GM18498 (cell line): Measurements from ENCODE around the gene BARX2.

Experiments
- ATAC-seq: cut with Tn5 transposase; IDR thresholded peaks from one replicate; pipeline ENCODE4 v1.9.1; 2021; ENCODE audit warnings: mild to moderate bottlenecking, moderate library complexity; ENCODE audit not compliant: unreplicated experiment

The BARX2 gene

GRCh38 chr11:129373489-129373953 lies 2.1 kb upstream of the BARX2 start:
- ATAC-seq = no peak

GRCh38 chr11:129374081-129374992 lies 1.3 kb upstream of the BARX2 start:
- no peak for ATAC-seq

GRCh38 chr11:129374993-129375750 lies 476 bp upstream of the BARX2 start:
- ATAC-seq = no peak

GRCh38 chr11:129376658-129377341 lies 1.2 kb downstream of the BARX2 start:
- ATAC-seq = no peak

GRCh38 chr11:129377739-129378138 lies 2.1 kb downstream of the BARX2 start:
- no peak for ATAC-seq

GRCh38 chr11:129380413-129380812 lies 4.8 kb downstream of the BARX2 start:
- no peak for ATAC-seq

- ATAC-seq = no peak
Observed at GRCh38 chr11:129382583-129382982, 6.9 kb downstream of the BARX2 start.

GRCh38 chr11:129383060-129383459 lies 7.4 kb downstream of the BARX2 start:
- no peak for ATAC-seq

- ATAC-seq = no peak
Observed at GRCh38 chr11:129383502-129383901, 7.9 kb downstream of the BARX2 start.

GRCh38 chr11:129384415-129384814 lies 8.8 kb downstream of the BARX2 start:
- no peak for ATAC-seq

- ATAC-seq = no peak
Observed at GRCh38 chr11:129385801-129386200, 10.2 kb downstream of the BARX2 start.

GRCh38 chr11:129386795-129387397 lies 11.2 kb downstream of the BARX2 start:
- no peak for ATAC-seq

GRCh38 chr11:129387434-129387833 lies 11.8 kb downstream of the BARX2 start:
- ATAC-seq = no peak

GRCh38 chr11:129388824-129389223 lies 13.2 kb downstream of the BARX2 start:
- no peak for ATAC-seq

- no peak for ATAC-seq
Observed at GRCh38 chr11:129390303-129390821, 14.7 kb downstream of the BARX2 start.

- no peak for ATAC-seq
Observed at GRCh38 chr11:129391360-129391759, 15.7 kb downstream of the BARX2 start.

GRCh38 chr11:129391821-129392220 lies 16.2 kb downstream of the BARX2 start:
- ATAC-seq = no peak

GRCh38 chr11:129392995-129393394 lies 17.3 kb downstream of the BARX2 start:
- ATAC-seq = no peak

GRCh38 chr11:129394709-129395108 lies 19.1 kb downstream of the BARX2 start:
- ATAC-seq = no peak

- ATAC-seq = no peak
Observed at GRCh38 chr11:129395432-129395831, 19.8 kb downstream of the BARX2 start.

- ATAC-seq = no peak
Observed at GRCh38 chr11:129395883-129396282, 20.2 kb downstream of the BARX2 start.
